SU-DHL-6 (cell line): ENCODE results near the gene MOB3B.

Experiments
- H2AFZ ChIP-seq: fragments of 200-600 bp; sonication (generic); 2 replicates; pipeline ENCODE4 v1.6.1; 2014; ENCODE audit warnings: low read depth, mild to moderate bottlenecking, moderate library complexity, mixed read lengths, antibody characterized with exemption, low read length; ENCODE audit not compliant: severe bottlenecking
- H3F3A ChIP-seq: fragments of 200-600 bp; shearing (Covaris generic); 2 replicates; pipeline ENCODE4 v1.6.0; 2016; ENCODE audit warnings: antibody characterized with exemption, mild to moderate bottlenecking; ENCODE audit not compliant: insufficient read depth
- H3K27ac ChIP-seq: fragments of 200-600 bp; sonication (generic); 2 replicates; pipeline ENCODE4 v1.5.1; 2016; ENCODE audit warnings: low read depth, mild to moderate bottlenecking, low read length, moderate library complexity, mixed read lengths
- H3K27me3 ChIP-seq: fragments of 200-600 bp; sonication (generic), shearing (Covaris generic); 2 replicates; pipeline ENCODE4 v1.6.0; 2014; ENCODE audit warnings: mild to moderate bottlenecking, low read length
- H3K36me3 ChIP-seq: fragments of 200-600 bp; sonication (generic); 2 replicates; pipeline ENCODE4 v1.6.1; 2014; ENCODE audit warnings: mild to moderate bottlenecking, low read length, mixed read lengths
- H3K4me2 ChIP-seq: fragments of 300-600, 200-600 bp; shearing (Covaris generic), sonication (generic); 2 replicates; pipeline ENCODE4 v1.6.0; 2014; ENCODE audit warnings: low read length, low read depth, mild to moderate bottlenecking; ENCODE audit not compliant: poor library complexity, severe bottlenecking
- H3K4me3 ChIP-seq: fragments of 200-600 bp; sonication (generic); 2 replicates; pipeline ENCODE4 v1.5.1; 2014; ENCODE audit warnings: antibody characterized with exemption, low read length, mild to moderate bottlenecking, mixed read lengths; ENCODE audit not compliant: insufficient read depth, poor library complexity, severe bottlenecking
- H3K79me2 ChIP-seq: fragments of 200-600 bp; sonication (generic); 2 replicates; pipeline ENCODE4 v1.6.1; 2014; ENCODE audit warnings: mild to moderate bottlenecking, low read length, moderate library complexity; ENCODE audit not compliant: insufficient read depth
- H3K9ac ChIP-seq: fragments of 200-600 bp; sonication (generic); 2 replicates; pipeline ENCODE4 v1.7.0; 2014; ENCODE audit warnings: mild to moderate bottlenecking, low read length
- H3K9me2 ChIP-seq: fragments of 200-600 bp; sonication (generic); replicated peaks from 2 replicates; pipeline ENCODE4 v1.6.1; 2014; ENCODE audit warnings: low read length; ENCODE audit not compliant: insufficient read depth
- H3K9me3 ChIP-seq: fragments of 200-600 bp; sonication (generic); 2 replicates; pipeline ENCODE4 v1.6.1; 2014; ENCODE audit warnings: low read length, mixed read lengths; ENCODE audit not compliant: insufficient read depth
- H4K20me1 ChIP-seq: fragments of 200-600 bp; sonication (generic); 2 replicates; pipeline ENCODE4 v1.6.1; 2014; ENCODE audit warnings: low read depth, mild to moderate bottlenecking, antibody characterized with exemption, low read length, moderate library complexity, mixed read lengths
- CTCF ChIP-seq: fragments of 200-600 bp; sonication (generic); IDR thresholded peaks from one replicate; pipeline ENCODE4 v1.5.1; 2017; ENCODE audit warnings: antibody characterized with exemption, mild to moderate bottlenecking, low read length, moderate library complexity; ENCODE audit not compliant: insufficient read depth, poor library complexity, severe bottlenecking
- EZH2phosphoT487 ChIP-seq: fragments of 200-600 bp; sonication (generic), shearing (Covaris generic); conservative IDR thresholded peaks from 2 replicates; pipeline ENCODE4 v1.6.1; 2018; ENCODE audit warnings: mild to moderate bottlenecking, antibody characterized with exemption, low read length, moderate library complexity, mixed read lengths

Gene MOB3B

GRCh38 chr9:27310582-27310981 lies 219.0 kb downstream of the MOB3B start:
- Histone ChIP-seq H3K27me3 (no peaks in the 10 kb centered on the region), H3K9me3 (no peaks in the 10 kb centered on the region), H4K20me1 (no peaks in the 10 kb centered on the region), H3K27ac (no peak overlapping the region), H3K4me2 (no peak overlapping the region), H3K79me2 (no peaks in the 10 kb centered on the region), H2AFZ (no peak overlapping the region), H3K9me2 (no peaks in the 10 kb centered on the region), H3K9ac (no peak overlapping the region), H3F3A (no peaks in the 10 kb centered on the region), H3K36me3 (no peaks in the 10 kb centered on the region), H3K4me3 (no peak overlapping the region)
- TF ChIP-seq EZH2phosphoT487 = no peak
- no peak for TF ChIP-seq CTCF

GRCh38 chr9:27308691-27309390 lies 220.8 kb downstream of the MOB3B start:
- TF ChIP-seq EZH2phosphoT487 (no peak), CTCF (no peak)
- Histone ChIP-seq H3K27me3 (no peaks in the 10 kb centered on the region), H2AFZ (no peak overlapping the region), H3K9me2 (no peaks in the 10 kb centered on the region), H3K27ac (no peak overlapping the region), H3F3A (no peaks in the 10 kb centered on the region), H3K4me3 (no peak overlapping the region), H3K36me3 (no peaks in the 10 kb centered on the region), H3K9ac (no peak overlapping the region), H3K79me2 (no peaks in the 10 kb centered on the region), H4K20me1 (no peaks in the 10 kb centered on the region), H3K4me2 (no peak overlapping the region), H3K9me3 (no peaks in the 10 kb centered on the region)

- Histone ChIP-seq H3K9me2 (no peaks in the 10 kb centered on the region), H3K27me3 (no peaks in the 10 kb centered on the region), H3K4me3 (no peak overlapping the region), H3K79me2 (no peaks in the 10 kb centered on the region), H3K27ac (no peak overlapping the region), H2AFZ (no peak overlapping the region), H3K9me3 (no peaks in the 10 kb centered on the region), H3K4me2 (no peak overlapping the region), H3K9ac (no peak overlapping the region), H4K20me1 (no peaks in the 10 kb centered on the region), H3F3A (no peaks in the 10 kb centered on the region), H3K36me3 (no peaks in the 10 kb centered on the region)
- TF ChIP-seq EZH2phosphoT487 (no peak), CTCF (no peak)
Observed at GRCh38 chr9:27304521-27304920, 225.1 kb downstream of the MOB3B start.
